HG03196 (cell line): Measurements from ENCODE around the gene DOCK1.
"Not testable (repeated sequence)": the region's sequence is repeated elsewhere in the genome, so short reads cannot be mapped to it uniquely, and the experiment has no call there.

Experiments used
- ATAC-seq: cut with Tn5 transposase; IDR thresholded peaks from one replicate; pipeline ENCODE4 v1.9.1; 2021; ENCODE audit not compliant: unreplicated experiment

DOCK1 gene

GRCh38 chr10:126902157-126902556 is 3.1 kb upstream of the DOCK1 start:
- ATAC-seq: no peak

- no peak for ATAC-seq
Measured at GRCh38 chr10:126903656-126904360, 1.4 kb upstream of the DOCK1 start.

- ATAC-seq: no peak
Measured at GRCh38 chr10:126904516-126904817, 761 bp upstream of the DOCK1 start.

GRCh38 chr10:126905776-126906703 is 812 bp downstream of the DOCK1 start:
- no peak for ATAC-seq

- no peak for ATAC-seq
Measured at GRCh38 chr10:126906704-126907422, 1.6 kb downstream of the DOCK1 start.

GRCh38 chr10:126907423-126907970 is 2.3 kb downstream of the DOCK1 start:
- ATAC-seq: no peak

GRCh38 chr10:126908225-126908624 is 3.0 kb downstream of the DOCK1 start:
- no peak for ATAC-seq

- ATAC-seq: no peak
Measured at GRCh38 chr10:126908729-126909128, 3.5 kb downstream of the DOCK1 start.

- ATAC-seq: no peak
Measured at GRCh38 chr10:126909147-126909546, 3.9 kb downstream of the DOCK1 start.

GRCh38 chr10:126910196-126910595 is 5.0 kb downstream of the DOCK1 start:
- no peak for ATAC-seq

- ATAC-seq: no peak
Measured at GRCh38 chr10:126910798-126911197, 5.6 kb downstream of the DOCK1 start.

- ATAC-seq: no peak
Measured at GRCh38 chr10:126911301-126911700, 6.1 kb downstream of the DOCK1 start.

GRCh38 chr10:126913316-126913715 is 8.1 kb downstream of the DOCK1 start:
- ATAC-seq: no peak

- no peak for ATAC-seq
Measured at GRCh38 chr10:126914561-126914960, 9.3 kb downstream of the DOCK1 start.

GRCh38 chr10:126916952-126917351 is 11.7 kb downstream of the DOCK1 start:
- ATAC-seq: not testable (repeated sequence)

- no peak for ATAC-seq
Measured at GRCh38 chr10:126917375-126917774, 12.1 kb downstream of the DOCK1 start.

- no peak for ATAC-seq
Measured at GRCh38 chr10:126917975-126918908, 13.0 kb downstream of the DOCK1 start.

GRCh38 chr10:126919426-126919825 is 14.2 kb downstream of the DOCK1 start:
- ATAC-seq: no peak

GRCh38 chr10:126921162-126921561 is 15.9 kb downstream of the DOCK1 start:
- no peak for ATAC-seq

GRCh38 chr10:126921974-126922525 is 16.8 kb downstream of the DOCK1 start:
- no peak for ATAC-seq
